GM12878 (cell line): ENCODE measurements around the gene PCCA. TPM values are rescaled to one million over a fixed set of nuclear protein-coding genes. Genes with fewer than 3 reads are reported as not detected.

ENCODE experiments used
- ATAC-seq: fragments of 200-7000 bp; cut with Tn5 transposase; 3 replicates; pipeline ENCODE4 v1.9.1; 2020; ENCODE audit warnings: mild to moderate bottlenecking, moderate library complexity
- BruUV-seq: library from RNA; stranded (reverse); fragments of 400-500 nt; replicated peaks from 2 replicates; lab custom pipeline; 2021; lab: Mats Ljungman, UMichigan
- CTCF ChIA-PET: fragments of 300-600 bp; sonication (Branson Sonifier 250); formaldehyde crosslinking; extraction: SDS; loops from one replicate; lab custom pipeline; 2021; ENCODE audit warnings: inconsistent platforms; lab: Yijun Ruan, JAX
- POLR2A ChIA-PET: fragments of 350-600 bp; formaldehyde crosslinking; extraction: SDS; loops from one replicate; lab custom pipeline; 2021; ENCODE audit warnings: inconsistent platforms; lab: Charles Lee
- RAD21 ChIA-PET: fragments of 300-600 bp; sonication (Branson Sonifier 250); formaldehyde crosslinking; loops from one replicate; lab custom pipeline; 2023; ENCODE audit warnings: antibody characterized with exemption; ENCODE audit not compliant: unreplicated experiment; lab: Charles Lee
- SMC1A ChIA-PET: fragments of 300-600 bp; sonication (Branson Sonifier 250); formaldehyde crosslinking; loops from one replicate; lab custom pipeline; 2023; ENCODE audit not compliant: unreplicated experiment, uncharacterized antibody; lab: Charles Lee
- DNase-seq: peaks from one replicate; pipeline ENCODE4 v3.0.0-alpha.2; 2011; ENCODE audit warnings: low read depth, low spot score
- FAIRE-seq: peaks from 3 replicates; lab custom pipeline; 2011; peaks lifted over from hg19 to GRCh38; lab: Jason Lieb, UNC
- H2AFZ ChIP-seq: 2 replicates; pipeline ENCODE4 v1.6.0; 2011; ENCODE audit warnings: low read depth, low read length, control low read depth; ENCODE audit not compliant: control insufficient read depth
- H3K27ac ChIP-seq: 2 replicates; pipeline ENCODE4 v1.5.1; 2011; ENCODE audit warnings: control low read depth; ENCODE audit not compliant: control insufficient read depth, insufficient read depth
- H3K27me3 ChIP-seq, 2 experiments: replicated peaks in 1 of 2; 2 replicates each; pipeline versions ENCODE4 v1.6.0 to v1.6.1; 2011; ENCODE audit warnings: low read length in 1 of 2; ENCODE audit not compliant: control insufficient read depth in 2 of 2, insufficient read depth in 2 of 2
- H3K36me3 ChIP-seq, 2 experiments: 2 replicates each; pipeline ENCODE4 v1.5.1; 2011; ENCODE audit warnings: low read length in 1 of 2; ENCODE audit not compliant: control insufficient read depth in 2 of 2, insufficient read depth in 2 of 2
- H3K4me1 ChIP-seq: 2 replicates; pipeline ENCODE4 v1.6.1; 2011; ENCODE audit warnings: mild to moderate bottlenecking, low read length, moderate library complexity, mixed read lengths; ENCODE audit not compliant: control insufficient read depth, insufficient read depth
- H3K4me2 ChIP-seq: 2 replicates; pipeline ENCODE4 v1.6.0; 2011; ENCODE audit warnings: control low read depth; ENCODE audit not compliant: control insufficient read depth, insufficient read depth
- H3K4me3 ChIP-seq: fragments of 200-600 bp; sonication (generic); 2 replicates; pipeline ENCODE4 v1.5.1; 2016
- H3K79me2 ChIP-seq: 2 replicates; pipeline ENCODE4 v1.6.0; 2011; ENCODE audit warnings: low read length; ENCODE audit not compliant: control insufficient read depth, insufficient read depth
- H3K9ac ChIP-seq: 2 replicates; pipeline ENCODE4 v1.8.0; 2011; ENCODE audit warnings: low read length, control low read depth, mixed read lengths; ENCODE audit not compliant: control insufficient read depth, insufficient read depth
- H3K9me3 ChIP-seq: replicated peaks from 3 replicates; pipeline ENCODE4 v1.5.1; 2011; ENCODE audit warnings: mild to moderate bottlenecking, low read length; ENCODE audit not compliant: control insufficient read depth, insufficient read depth
- H4K20me1 ChIP-seq: 2 replicates; pipeline ENCODE4 v1.6.0; 2011; ENCODE audit not compliant: control insufficient read depth, insufficient read depth
- ASH2L ChIP-seq: fragments of 300-600, 200-600 bp; sonication (generic); IDR thresholded peaks from 2 replicates; pipeline ENCODE4 v1.6.1; 2017; ENCODE audit warnings: low read depth, mild to moderate bottlenecking, borderline replicate concordance
- EED ChIP-seq: sonication (generic); IDR thresholded peaks from 2 replicates; pipeline ENCODE4 v1.6.1; 2016; ENCODE audit warnings: antibody characterized with exemption, low read depth
- IKZF1 ChIP-seq: fragments of 450-650 bp; conservative IDR thresholded peaks from 2 replicates; pipeline ENCODE4 v1.6.1; 2017; ENCODE audit warnings: antibody characterized with exemption, mild to moderate bottlenecking
- LARP7 ChIP-seq: fragments of 450-650 bp; IDR thresholded peaks from 2 replicates; pipeline ENCODE4 v1.6.1; 2017; ENCODE audit warnings: mild to moderate bottlenecking
- POU2F2 ChIP-seq: IDR thresholded peaks from 3 replicates; pipeline ENCODE4 v1.6.1; 2011; ENCODE audit warnings: low read depth, mild to moderate bottlenecking, low read length, borderline replicate concordance
- SMAD5 ChIP-seq: IDR thresholded peaks from 2 replicates; pipeline ENCODE4 v1.6.1; 2016; ENCODE audit warnings: antibody characterized with exemption, low read depth
- WGBS: methylation state at CpG from one replicate; pipeline ENCODE4 v1.1.6; 2016; ENCODE audit warnings: low lambda C conversion rate; ENCODE audit not compliant: insufficient replicate concordance, insufficient coverage; ENCODE audit errors: missing lambda C conversion rate; 5-methylcytosine and 5-hydroxymethylcytosine counted together
- in situ Hi-C: fragments of 300-500 bp; cut with MboI; formaldehyde crosslinking; loops from 9 replicates; pipeline ENCODE4 v1.14.3; 2018; ENCODE audit warnings: mixed read lengths
- intact Hi-C: fragments of 100-400 bp; cut with micrococcal nuclease; formaldehyde crosslinking; loops from one replicate; pipeline ENCODE4 v1.14.2; 2022; ENCODE audit not compliant: unreplicated experiment
- polyA plus RNA-seq, 11 experiments: library from polyadenylated mRNA; depleted of rRNA in 4 of 11; unstranded in 6 of 11; stranded (reverse) in 5 of 11; fragments of >200 nt; fragmentation: Nextera tagmentation in 4 of 11; fragmentation: Illumina TruSeq in 1 of 11; extraction: Ambion mirVana in 4 of 11; extraction: Trizol in 1 of 11; gene quantifications; 1 replicate in 1 of 11; 2 replicates in 10 of 11; pipeline versions ENCODE4 v1.2.1 to v1.2.3, GENCODE V29; 2011 to 2016; ENCODE audit warnings: inconsistent platforms in 2 of 11, missing spikeins in 2 of 11, low read depth in 1 of 11
- total RNA-seq, 4 experiments: library from RNA; depleted of rRNA in 3 of 4; stranded (reverse); fragments of >200 nt in 3 of 4; fragmentation: Illumina TruSeq in 1 of 4; extraction: Trizol in 1 of 4; gene quantifications; 2 replicates each; pipeline versions ENCODE4 v1.2.1 to v1.2.3, GENCODE V29; 2013 to 2021
- TF ChIP-seq, protein P1 (sequence below): IDR thresholded peaks from 2 replicates; pipeline ENCODE4 v1.6.1; 2012; ENCODE audit warnings: low read length, inconsistent platforms

PCCA gene
- total and polyA plus RNA-seq, 10 of the 15 experiments (the other 5 are each of a cell fraction or from before 2014, with no cell fraction given): 5.9 to 18.2 (median 12.4) TPM

DNA sequence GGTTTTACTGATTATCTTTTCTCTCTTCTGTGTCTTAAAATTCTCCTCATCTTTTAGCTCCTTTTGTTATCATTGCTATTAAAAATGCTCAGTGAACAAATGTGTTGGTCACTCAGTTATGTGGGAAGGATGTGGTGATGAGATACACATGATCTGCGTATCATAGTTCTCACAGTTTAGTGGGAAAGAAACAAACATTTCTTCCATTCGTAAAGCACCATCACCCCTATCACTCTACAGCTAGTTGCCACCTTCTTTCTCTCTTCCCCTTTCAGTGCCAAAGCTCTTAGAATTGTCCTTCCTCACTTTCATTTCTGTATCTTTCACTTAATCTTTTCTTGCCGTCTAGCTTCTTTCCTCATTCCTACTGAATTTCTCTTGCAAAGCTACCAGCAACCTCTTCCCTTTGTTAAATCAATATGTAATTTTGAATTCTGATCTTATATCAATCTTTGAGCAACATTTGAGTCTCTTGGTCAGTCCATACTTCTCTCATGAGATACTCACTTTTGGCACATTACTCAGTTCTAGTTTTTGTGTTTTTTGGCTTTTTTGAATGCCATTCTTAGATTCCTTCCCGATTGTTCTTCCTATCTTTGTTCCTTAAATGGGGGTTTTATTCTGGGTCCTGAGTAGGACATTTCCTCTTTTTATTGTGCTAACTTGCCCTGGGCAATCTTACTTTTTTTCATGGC lies 122.3 kb downstream of the PCCA start:
- Histone ChIP-seq H4K20me1 (no peaks in the 10 kb centered on the region), H3K4me1 (no peaks in the 10 kb centered on the region), H3K4me3 (no peak overlapping the region), H3K4me2 (no peak overlapping the region), H3K27ac (no peak overlapping the region), H3K9me3 (no peaks in the 10 kb centered on the region; the same call in 2 of the 3 replicates), H3K27me3 (no peaks in the 10 kb centered on the region), H2AFZ (no peak overlapping the region), H3K9ac (no peak overlapping the region), H3K79me2 (no peaks in the 10 kb centered on the region), H3K36me3 (no peaks in the 10 kb centered on the region)
- FAIRE-seq: no peak
- DNase-seq: no peak
- in situ Hi-C loops (no loop called here), intact Hi-C loops (no loop called here)
- no TSS peak for BruUV-seq
- TF ChIP-seq SMAD5: no peak
- no peak for TF ChIP-seq IKZF1
- no peak for TF ChIP-seq EED
- TF ChIP-seq, protein P1, sequence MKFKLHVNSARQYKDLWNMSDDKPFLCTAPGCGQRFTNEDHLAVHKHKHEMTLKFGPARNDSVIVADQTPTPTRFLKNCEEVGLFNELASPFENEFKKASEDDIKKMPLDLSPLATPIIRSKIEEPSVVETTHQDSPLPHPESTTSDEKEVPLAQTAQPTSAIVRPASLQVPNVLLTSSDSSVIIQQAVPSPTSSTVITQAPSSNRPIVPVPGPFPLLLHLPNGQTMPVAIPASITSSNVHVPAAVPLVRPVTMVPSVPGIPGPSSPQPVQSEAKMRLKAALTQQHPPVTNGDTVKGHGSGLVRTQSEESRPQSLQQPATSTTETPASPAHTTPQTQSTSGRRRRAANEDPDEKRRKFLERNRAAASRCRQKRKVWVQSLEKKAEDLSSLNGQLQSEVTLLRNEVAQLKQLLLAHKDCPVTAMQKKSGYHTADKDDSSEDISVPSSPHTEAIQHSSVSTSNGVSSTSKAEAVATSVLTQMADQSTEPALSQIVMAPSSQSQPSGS: no peak
- no peak for TF ChIP-seq LARP7
- TF ChIP-seq ASH2L: no peak
- no peak for TF ChIP-seq POU2F2
- 70% methylated on average over 4 of the region's 4 CpGs for WGBS
- SMC1A ChIA-PET: interaction anchor here (0.5 kb wide), 1 partner anchor 1599 kb away, joined by 3 read pairs; no protein-coding TSS in a partner anchor
- ATAC-seq: no peak
- POLR2A ChIA-PET: no interaction called here
- RAD21 ChIA-PET: no interaction called here
- CTCF ChIA-PET: no interaction called here
